UCSD-AML1 (cell line): ENCODE results near the gene GPR153.

Experiments
- DNase-seq: peaks from one replicate; lab custom pipeline; 2025; ENCODE audit not compliant: unreplicated experiment; lab: John Stamatoyannopoulos, UW

GPR153 gene

GRCh38 chr1:6287029-6287428 lies 26.1 kb upstream of the GPR153 start:
- no peak for DNase-seq

GRCh38 chr1:6286266-6286665 lies 25.4 kb upstream of the GPR153 start:
- DNase-seq, result no peak

GRCh38 chr1:6285336-6285735 lies 24.4 kb upstream of the GPR153 start:
- DNase-seq, result no peak

- DNase-seq, result no peak
Measured at GRCh38 chr1:6282577-6283270, 21.8 kb upstream of the GPR153 start.

GRCh38 chr1:6281511-6282402 lies 20.9 kb upstream of the GPR153 start:
- no peak for DNase-seq

- no peak for DNase-seq
Measured at GRCh38 chr1:6280761-6281451, 20.0 kb upstream of the GPR153 start.

GRCh38 chr1:6279613-6280383 lies 18.9 kb upstream of the GPR153 start:
- DNase-seq, result no peak

- DNase-seq, result no peak
Measured at GRCh38 chr1:6279066-6279465, 18.2 kb upstream of the GPR153 start.

- DNase-seq, result no peak
Measured at GRCh38 chr1:6278263-6278662, 17.4 kb upstream of the GPR153 start.

- no peak for DNase-seq
Measured at GRCh38 chr1:6276811-6277555, 16.1 kb upstream of the GPR153 start.

GRCh38 chr1:6275826-6276782 lies 15.2 kb upstream of the GPR153 start:
- no peak for DNase-seq

GRCh38 chr1:6274622-6275139 lies 13.8 kb upstream of the GPR153 start:
- DNase-seq, result no peak

- no peak for DNase-seq
Measured at GRCh38 chr1:6274102-6274501, 13.2 kb upstream of the GPR153 start.

GRCh38 chr1:6273380-6273891 lies 12.5 kb upstream of the GPR153 start:
- no peak for DNase-seq

- DNase-seq, result no peak
Measured at GRCh38 chr1:6272868-6273267, 12.0 kb upstream of the GPR153 start.

- DNase-seq, result no peak
Measured at GRCh38 chr1:6272452-6272851, 11.6 kb upstream of the GPR153 start.

GRCh38 chr1:6271554-6271953 lies 10.7 kb upstream of the GPR153 start:
- DNase-seq, result no peak

- DNase-seq, result no peak
Measured at GRCh38 chr1:6271006-6271405, 10.1 kb upstream of the GPR153 start.

GRCh38 chr1:6270401-6270800 lies 9.5 kb upstream of the GPR153 start:
- DNase-seq, result no peak
